Left lobe of liver (tissue), 2 donors: ENCODE results near the gene OR1I1. TPM values are rescaled to one million over a fixed set of nuclear protein-coding genes. Genes with fewer than 3 reads are reported as not detected.

Experiments used
- ATAC-seq: fragments of 200-7000 bp; cut with Tn5 transposase; one replicate; pipeline ENCODE4 v1.9.1; 2020; ENCODE audit warnings: mild to moderate bottlenecking, moderate library complexity
- DNase-seq: peaks from one replicate; pipeline ENCODE4 v3.0.0-alpha.2; 2020; ENCODE audit warnings: low spot score
- total RNA-seq: library from RNA; stranded (reverse); gene quantifications from one replicate; pipeline ENCODE4 v1.2.1, GENCODE V29; 2021
- donor health status: DM: no; HTN: no; CAD: no; lungs with moderate emphysema.
- donor health status: DM: no; HTN: yes; CAD: no.

OR1I1 gene
- total RNA-seq, 1 donor from 2014 or later, result not detected

DNA sequence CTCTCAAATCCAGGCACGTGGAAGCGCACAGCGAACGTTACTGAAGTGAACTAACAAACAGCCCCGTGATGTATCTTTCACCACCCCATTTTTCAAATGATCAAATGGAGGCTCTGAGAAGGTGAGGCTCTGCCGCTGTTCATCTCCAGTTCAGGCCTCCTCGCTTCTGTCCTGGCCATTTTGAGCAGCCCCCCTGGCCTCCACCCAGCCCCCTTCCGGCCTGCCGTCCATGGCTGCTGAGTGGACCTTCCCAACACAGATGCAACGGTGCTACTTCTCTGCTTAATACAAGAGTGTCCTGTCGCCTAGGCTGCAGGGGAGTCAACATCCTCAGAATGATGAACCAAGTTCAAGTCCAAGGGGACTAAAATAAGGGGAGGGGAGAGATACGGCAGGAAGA is 34.8 kb downstream of the OR1I1 start:
- ATAC-seq (no peak), DNase-seq (no peak)

DNA sequence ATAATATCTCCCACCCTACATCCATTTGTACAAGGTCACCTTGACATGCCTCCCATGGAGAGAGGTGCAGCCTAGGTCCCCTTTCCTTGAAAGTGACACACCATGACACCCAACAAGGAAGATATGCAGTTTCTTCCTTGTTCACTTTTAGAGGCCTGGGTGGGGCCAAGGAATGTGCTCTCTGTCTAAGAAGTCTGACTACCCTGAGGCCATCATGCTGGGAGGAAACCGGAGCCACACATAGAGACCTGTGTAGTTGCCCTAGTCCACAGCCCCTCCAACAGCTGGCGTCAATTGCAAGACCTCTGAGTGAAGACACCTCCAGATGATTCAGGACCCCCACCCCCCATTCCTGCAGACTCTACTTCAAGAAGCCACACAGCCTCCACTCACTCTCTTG is 36.2 kb downstream of the OR1I1 start:
- DNase-seq (no peak), ATAC-seq (no peak)

DNA sequence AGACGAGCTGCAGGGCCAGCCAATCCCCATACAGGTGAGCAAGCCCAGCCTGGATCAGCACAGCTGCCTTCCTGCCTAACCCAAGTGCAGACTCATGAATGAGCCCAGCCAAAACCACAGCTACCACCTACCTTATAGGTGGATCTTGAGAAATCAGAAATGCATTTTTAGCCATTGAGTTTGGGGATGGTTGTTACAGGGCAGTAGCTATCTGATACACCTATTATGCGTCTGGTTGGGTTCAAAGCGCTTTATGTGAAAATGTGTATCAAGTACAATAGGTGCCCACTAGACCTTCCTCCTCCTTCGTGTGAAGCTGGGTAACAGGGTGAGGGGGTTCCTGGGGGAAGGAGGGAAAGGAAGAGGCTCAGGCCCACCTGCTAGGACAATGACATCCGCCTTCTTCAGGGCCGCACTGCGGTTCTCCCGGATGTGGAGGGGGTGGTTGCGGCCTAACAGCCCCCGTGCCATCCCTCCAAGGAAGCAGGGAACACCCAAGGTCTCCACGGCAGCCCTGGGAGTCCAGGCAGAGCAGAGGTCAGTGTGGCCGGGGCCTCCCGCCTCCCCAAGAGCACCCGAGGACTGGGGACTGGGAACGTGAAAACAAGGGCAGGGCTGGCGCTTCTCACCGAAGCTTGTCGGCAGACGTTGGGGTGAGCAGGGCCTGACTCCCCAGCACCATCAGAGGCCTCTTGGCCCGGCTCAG is 36.9 kb downstream of the OR1I1 start:
- no peak for DNase-seq
- no peak for ATAC-seq

DNA sequence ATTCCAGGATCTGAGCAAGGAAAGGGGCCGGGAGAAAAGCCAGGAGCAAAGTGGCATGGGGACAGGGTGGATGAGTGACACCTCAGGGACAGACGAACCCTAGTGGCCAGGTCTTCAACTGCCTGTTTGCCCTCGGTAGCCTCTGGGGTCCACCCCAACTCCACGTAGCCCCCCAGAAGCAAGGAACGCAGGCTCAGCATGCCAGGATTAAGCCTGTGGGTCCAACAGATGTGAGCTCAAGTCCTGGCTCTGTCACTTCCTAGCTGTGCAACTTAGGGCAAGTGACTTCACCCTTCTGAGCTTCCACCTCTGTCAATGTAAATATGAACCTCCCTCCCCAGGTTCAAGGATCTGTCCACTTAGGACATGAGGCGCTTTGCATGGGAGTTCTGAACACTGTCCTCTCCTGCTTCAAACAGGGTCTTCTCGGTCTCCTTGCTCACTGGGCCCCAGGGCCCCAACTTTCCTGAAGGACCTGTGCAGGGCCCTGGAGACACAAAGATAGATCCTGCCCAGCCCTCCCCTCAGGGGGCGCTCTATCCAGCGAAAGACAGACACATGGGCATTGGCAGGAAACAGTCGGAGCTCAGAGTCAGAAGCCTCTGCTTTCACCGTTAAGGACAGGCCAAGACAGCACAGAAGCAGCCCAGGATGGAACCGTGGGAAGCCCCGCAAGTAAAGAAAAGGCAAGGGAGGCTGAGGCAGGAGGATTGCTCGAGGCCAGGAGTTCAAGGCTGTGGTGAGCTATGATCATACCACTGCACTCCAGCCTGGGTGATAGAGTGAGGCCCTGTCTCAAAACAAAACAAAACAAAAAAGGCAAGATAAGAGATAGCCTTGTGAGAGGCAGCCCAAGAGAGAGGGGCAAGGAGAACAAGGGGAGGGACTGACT is 38.4 kb downstream of the OR1I1 start:
- ATAC-seq (no peak), DNase-seq (no peak)

DNA sequence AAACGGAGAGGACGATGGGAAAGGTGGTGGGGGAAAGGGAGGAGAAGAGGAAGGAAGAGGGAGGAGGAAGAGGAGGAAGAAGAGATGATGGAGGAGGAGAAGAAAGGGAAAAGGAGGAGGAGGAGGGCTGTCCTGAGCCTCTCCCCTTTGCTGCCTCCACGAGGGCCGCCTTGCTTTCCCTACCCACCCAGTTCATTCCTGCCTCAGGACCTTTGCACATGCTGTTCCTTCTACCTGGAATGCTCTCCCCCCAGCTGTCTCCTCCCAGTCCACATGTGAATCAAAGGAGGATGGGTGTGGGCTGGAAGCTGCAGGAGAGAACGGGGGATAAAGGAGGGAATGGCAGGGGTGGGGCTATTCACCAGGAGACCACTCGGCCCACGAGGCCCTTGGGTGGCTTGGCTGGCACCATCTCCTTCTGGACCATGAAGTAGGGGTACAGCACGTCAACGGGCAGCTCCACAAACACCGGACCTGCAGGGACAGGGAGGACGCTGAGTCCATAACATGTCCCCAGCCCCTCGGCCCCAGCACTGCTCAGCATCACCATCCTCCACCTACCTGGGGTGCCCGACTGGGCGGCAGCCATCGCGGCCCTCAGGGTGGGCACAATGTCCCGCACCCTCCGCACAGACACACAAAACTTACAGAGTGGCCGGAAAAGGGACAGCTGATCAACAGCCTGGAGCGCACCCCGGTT is 40.5 kb downstream of the OR1I1 start:
- ATAC-seq, result no peak
- DNase-seq, result no peak

DNA sequence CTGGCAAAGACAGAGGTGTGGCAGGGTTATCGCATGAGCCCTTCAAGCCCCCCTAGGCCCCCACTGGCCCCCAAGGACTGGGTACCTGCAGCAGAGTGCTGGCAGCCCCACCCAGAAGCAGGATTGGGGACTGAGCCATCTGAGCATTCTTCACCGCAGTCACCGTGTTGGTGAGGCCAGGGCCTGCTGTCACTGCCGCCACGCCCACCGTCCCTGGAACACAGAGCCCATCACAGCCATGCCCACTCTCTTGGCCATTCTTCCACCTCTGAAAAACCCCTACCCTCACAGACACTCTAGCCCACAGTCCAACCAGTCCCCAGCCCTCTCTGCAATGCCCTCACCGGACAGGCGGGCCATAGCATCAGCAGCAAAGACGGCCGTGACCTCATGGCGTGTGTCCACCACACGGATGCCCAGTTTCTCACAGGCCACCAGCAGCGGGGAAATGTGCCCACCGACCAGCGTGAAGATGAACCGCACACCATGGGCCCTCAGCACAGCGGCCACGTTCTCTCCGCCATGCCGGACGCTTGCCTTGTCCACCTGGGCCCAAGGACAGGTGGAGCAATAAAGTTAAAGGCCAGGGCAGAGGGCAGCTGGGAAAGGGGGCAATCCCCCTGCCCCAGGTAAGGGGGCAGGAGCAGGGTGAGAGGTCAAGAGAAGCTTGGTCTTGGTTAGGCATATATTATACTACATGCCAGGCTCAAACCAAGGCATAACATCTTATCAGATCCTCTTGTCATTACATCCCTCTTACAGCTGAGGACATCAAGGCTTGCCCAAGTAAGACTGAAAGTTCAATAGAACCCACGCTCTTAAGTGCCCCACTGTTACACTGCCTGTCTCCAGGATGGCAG is 41.2 kb downstream of the OR1I1 start:
- no peak for ATAC-seq
- no peak for DNase-seq

DNA sequence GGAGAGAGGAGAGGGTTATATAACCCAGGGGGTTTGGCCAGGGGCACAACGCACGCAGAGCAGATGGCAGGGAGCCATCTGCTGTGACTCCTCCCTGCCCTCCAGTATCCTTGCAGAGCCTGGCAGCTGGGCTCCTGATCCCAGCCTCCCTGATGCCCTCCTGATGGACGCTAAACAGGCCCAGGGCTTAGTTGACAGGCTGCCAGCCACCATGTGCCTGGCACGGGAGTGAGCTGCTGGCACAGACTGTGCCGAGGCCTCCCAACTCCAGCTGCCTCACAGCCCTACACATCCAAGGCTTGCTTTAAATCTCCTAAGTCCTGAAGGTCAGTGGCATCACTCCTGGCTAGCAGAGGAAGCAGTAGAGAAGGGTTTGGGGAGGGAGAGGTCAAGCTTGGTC is 41.9 kb downstream of the OR1I1 start:
- peak; percentile 53 for ATAC-seq
- DNase-seq, result peak; percentile 87

DNA sequence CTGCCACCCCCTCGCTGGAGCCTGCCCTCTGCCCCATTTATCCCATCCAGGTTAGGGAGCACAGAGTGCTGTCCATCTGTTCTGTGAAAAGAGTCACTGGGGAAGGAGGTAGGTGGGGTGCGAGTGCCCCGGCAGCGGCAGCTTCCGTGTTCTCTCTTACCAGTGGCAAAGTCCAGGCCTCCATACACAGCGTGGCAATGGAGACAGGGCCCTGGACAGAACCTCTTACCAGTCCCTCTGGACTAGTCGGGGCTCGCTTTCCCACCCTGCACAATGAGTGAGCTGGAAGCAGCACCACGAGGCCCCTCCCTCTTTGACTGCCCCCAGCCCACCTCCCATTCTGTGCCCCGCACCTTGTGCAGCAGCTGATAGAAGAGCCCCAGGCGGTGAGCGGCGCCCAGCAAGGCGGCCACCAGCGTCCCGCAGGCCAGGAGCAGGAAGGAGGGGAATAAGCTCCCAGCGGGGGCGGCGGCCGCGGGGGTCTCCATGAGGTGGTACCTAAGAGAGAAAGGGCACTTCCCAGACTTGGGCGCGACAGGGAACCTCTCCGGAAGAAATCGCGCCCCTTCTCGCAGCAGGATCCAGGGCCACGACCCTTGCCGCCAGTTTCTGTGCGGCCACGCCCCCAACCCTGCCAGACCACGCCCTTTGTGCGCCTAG is 42.7 kb downstream of the OR1I1 start:
- ATAC-seq (peak; percentile 80), DNase-seq (no peak)

DNA sequence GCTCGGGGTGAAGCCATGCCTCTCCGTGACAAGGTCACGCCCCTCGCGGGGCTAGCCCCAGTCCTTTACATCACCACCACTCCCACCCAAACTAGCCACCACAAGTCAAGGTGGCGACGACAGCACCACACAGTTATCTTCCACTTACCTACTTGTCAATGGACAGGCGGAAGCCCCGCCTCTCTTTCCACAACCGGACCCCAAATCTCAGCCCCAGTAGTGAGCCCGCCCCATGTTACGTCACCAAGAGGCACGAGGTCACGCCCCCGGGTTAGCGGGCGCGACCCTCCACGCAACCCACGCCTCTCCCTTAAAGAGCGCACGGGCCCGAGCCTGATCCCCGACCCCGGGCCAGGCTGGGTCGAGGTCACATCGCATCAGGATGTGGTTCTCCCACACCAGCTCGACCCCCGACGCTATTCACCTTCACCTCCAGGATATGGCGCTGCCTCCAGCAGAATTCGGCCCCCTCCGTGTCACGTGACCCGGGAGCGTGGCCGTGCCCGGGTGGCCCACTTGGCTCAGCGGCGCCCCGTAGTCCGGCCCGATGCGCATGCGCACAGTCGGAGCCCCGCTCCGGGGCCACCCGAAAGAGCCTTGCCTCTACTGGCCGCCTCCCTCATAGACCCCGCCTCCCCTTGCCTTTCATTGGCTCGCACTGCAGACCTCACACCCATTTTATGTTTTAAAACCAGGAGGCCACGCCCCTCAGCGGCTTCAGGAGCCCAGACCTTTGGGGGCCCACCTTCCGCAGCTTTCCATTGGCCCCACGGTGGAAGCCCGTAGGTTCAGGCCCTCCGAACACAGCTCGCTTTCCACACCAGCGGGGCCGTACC is 43.4 kb downstream of the OR1I1 start:
- ATAC-seq, result peak; percentile 81
- peak; percentile 98 for DNase-seq

DNA sequence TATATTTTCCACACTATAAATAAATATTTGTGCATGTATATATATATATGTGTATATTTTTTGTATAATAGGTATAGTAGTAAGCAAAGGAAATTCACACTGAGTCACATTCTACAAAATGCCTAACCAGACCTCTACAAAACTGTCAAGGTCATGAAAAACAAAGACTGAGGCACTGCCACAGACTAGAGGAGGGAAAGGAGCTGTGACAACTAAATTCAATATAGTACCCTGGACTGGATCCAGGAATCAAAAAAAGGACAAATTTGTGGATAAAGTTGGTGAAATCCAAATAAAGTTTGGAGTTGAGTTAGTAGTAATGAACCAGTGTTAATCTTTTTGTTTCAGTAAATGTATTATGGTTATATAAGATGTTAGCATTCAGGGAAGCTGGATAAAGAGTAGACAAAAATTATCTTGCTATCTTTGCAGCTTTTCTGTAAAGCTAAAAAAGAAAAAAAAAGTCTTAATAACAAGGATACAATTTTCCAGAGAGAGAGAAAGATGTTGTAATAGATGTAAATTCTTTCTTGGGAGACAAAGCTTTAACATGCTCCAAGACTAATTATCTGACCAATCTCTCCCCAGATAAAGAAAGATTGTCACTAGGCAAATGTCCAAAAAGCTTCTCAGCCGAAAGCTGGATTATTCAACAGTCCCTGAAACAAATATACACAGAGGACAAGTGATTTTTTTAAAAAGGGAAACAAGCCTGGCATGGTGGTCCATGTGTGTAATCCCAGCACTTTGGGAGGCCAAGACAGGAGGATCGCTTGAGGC is 44.3 kb downstream of the OR1I1 start:
- ATAC-seq (no peak), DNase-seq (no peak)

DNA sequence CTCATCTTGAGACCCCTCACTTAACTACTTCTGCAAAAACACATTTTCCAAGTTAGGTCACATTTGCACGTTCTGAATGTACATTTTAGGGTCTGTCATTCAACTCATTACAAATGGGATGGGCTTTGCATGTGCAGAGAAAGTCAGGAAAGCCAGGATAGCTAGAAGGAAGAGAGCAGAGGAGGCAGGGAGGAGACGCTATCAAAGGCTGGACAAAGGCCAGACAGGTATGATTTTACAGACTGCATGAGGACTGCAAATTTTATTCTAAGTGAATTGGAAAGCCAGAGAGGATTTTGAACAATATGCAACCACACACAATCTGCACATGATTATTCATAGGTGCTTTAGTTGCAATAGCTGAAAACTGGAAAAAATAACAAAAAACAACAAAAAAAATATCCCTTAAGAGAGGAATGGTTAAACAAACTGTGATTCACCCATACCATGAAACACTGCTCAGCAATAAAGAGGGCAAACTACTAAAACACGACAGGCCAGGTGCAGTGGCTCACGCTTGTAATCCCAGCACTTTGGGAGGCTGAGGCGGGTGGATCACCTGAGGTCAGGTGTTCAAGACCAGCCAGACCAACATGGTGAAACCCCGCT is 46.3 kb downstream of the OR1I1 start:
- DNase-seq (no peak), ATAC-seq (no peak)

DNA sequence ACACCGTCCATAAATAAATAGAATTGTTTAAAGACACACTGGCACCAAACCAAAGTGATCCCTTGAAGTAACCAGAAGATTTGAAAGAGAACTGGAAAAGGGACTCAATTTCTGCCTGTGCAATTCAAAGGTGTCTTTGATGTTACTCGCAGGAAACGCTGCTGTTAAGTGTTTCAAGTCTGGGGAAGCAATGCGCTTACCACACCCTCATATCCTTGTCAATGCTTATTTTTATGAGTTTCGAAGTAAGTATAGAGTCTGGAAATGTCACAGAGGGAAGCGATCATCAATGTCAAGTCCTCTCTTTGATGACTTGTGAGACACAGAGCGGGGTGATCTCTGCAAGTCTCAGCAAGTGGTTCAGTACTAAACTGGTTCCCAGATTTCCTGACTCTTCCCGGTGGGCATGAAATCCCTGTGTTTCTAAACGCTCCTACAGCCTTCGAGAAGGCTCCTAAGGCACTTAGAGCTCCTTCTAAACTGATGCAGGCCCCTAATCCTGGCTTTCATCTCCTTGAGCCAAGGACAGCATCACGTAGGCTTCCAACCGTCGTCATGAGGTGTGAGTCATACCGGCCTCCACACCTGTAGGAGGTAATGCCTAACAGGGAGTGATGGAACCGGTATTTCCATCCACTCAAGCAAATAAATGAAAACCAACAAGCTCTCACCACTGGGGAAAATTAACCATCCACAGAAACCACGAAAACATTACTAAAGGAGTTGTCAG is 48.0 kb downstream of the OR1I1 start:
- DNase-seq, result no peak
- no peak for ATAC-seq

DNA sequence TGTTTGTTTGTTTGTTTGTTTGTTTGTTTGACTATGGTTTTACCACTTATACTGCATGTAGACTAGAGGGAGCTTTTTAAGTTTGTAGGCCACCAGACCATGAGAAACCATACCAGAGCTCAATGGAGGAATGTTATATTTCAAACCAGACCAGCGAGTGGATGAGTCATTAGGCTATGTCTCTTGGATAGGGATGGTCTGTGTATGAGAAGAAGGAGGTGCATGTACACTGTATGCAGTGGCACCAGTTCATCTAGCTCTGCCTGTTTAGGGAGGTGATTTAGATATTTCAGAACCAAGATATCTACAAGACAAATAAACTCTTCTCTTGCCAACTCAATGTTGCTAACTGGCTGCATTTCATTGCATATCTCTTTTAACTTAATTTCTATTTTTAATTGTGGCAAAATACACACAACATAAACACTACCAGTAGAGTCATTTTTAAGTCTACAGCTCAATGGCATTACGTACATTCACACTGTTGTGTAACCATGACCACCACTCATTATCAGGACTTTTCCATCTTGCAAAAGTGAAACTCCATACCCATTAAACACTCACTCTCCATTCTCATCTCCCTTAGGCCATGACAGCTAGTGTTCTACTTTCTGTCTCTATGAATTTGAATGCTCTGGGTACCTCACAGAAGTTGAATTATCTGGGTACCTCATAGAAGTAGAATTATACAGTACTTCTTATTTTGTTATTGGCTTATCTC is 54.4 kb downstream of the OR1I1 start:
- no peak for DNase-seq
- ATAC-seq, result no peak

DNA sequence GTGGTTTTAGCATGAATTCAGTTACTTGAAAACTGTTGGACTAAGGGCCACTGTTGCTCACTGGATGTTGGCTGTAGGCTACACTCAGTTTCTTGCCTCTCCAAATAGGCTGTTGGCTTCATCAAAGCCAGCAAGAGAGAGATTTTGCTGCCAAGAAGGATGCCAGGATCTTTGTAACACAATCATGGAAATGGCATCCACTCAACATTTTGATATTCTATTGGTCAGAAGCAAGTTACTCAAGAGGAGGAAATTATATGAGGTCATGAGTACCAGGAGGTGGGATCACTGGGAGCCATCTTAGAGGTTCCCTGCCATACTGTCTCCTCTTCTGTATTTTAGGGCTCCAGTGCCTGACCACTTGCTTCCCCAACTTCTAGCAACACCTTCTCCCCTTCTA is 55.8 kb downstream of the OR1I1 start:
- no peak for DNase-seq
- no peak for ATAC-seq

DNA sequence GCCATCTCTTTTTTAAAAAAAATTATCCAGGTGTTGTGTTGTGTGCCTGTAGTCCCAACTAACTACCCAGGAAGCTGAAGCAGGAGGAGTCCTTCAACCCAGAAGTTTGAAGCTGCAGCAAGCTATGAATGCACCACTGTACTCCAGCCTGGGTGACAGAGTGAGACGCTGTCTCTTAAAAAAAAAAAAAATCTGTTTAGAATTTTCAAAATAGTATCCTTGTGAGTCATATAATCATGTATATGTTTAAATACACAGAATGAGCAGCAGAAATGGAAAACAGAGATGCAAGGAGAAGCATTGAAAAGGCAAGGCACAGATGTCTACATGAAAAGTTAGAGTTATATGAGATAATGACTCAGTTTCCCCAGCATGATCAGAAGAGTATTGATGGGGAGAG is 56.4 kb downstream of the OR1I1 start:
- no peak for DNase-seq
- no peak for ATAC-seq

DNA sequence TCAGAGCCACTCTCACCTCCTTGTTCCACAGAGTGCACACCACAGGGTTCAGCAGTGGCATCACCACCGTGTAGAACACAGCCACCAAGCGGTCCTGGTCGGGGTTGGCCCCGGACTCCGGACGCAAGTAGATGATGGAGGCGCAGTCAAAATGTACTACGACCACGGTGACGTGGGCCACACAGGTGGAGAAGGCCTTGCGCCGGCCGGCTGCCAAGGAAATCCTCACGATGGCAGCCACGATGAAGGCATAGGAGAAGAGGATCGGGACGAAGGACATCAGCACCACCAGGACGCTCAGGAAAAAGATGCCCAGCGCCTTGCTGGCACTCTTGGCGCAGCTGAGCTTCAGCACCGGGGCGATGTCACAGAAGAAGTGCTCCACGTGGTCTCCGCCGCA is 59.1 kb downstream of the OR1I1 start:
- no peak for ATAC-seq
- no peak for DNase-seq

DNA sequence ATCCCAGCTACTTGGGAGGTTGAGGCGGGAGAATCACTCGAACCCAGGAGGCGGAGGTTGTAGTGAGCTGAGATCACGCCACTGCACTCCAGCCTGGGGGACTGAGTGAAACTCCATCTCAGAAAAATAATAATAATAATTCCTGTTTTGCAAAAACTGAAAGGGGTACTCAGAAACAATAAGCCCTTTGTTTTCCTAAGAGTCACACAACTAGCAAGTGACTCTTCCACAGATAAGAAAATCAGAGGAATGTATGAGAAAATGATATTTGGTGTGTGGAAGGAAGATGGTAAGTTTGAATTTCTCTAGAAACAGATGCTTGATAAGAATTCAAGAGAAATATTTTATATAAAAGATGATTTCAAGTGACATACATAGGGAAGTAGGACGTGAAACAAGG is 60.3 kb downstream of the OR1I1 start:
- DNase-seq (no peak), ATAC-seq (no peak)
